SKM-1 treated with dmso at 0.1 percent for 144 hours (cell line): Measurements from ENCODE around the gene QSOX2.

Experiments
- DNase-seq: peaks from one replicate; lab custom pipeline; 2025; ENCODE audit not compliant: unreplicated experiment; lab: John Stamatoyannopoulos, UW

Gene QSOX2

DNA sequence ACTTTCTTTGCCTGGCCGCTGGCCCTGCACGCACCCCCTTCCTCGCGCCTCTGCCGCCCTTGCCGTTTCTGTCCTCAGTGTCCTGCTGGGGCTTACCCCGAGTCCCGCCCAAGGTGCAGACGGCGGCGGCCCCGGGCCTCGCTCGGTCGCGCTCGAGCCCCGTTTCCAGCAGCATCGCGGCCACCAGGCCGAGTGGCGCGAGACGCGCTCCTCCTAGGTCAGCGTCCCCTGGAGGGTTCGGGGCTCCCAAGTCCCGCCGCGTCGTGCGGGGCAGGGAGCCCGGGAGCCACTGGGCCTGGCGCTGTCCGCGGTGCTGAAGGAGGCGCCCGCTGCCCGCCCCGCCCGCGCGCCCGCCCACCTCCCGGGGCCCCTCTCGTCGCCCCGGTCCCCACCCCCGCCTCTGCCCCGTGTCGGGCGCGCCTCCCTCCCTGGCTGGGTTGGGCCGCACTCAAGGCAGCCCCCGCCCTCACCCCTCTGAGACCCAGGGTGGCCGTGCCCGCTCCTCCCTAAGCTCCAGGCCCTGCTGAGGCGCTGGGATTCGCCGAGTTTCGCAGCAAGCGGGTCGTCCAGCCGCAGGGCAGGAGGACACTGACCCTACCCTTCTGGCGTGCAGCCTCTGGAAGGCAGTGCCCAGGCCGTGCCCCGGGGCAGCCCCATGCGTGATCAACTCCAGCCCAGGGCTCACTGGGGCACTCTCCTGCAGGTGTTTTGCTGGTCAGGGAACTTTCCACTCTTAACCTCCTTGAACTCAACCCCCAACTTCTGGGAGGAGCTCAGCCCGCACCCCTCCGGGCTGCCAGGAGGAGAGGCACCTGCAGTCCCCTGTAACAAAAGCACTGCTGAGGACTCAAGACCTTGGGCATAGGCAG is 40.5 kb downstream of the QSOX2 start, which contains the start of gene LHX3:
Gene LHX3 (minus strand): TSS at position 291 of the 869 bp plus-strand sequence. CDS start 116 bp downstream, at position 175.
- no peak for DNase-seq

DNA sequence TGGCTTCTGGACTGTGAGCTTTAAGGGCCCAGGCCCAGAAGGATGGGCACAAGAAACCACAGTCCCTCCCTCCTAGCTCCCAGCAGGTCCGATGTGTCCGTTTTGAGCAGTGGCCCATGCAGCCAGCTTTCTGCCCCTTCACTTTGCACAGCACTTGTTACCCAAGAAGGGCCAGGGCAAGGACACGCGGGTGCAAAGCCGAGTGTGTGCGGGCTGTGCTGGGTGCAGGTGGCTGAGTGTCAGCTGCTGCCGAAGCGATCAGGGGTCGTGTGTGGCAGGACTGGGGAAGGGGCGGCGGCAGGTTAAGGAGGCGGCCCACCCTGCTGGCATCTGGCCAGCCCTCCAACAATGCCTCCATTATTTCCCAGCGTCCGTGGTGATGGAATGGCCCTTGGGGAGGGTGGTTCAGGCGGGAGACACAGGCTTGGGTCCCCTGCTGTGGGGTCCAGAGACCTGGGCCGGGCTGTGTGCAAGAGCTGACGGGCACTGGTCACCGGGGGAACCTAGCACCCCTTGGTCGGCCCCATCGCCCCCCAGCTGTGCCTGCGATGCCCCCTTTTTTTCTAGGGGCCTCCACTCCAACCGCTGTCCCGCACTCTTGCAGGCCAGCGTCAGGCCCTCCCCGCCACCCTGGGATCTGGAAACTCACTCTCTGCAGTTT is 41.3 kb downstream of the QSOX2 start:
- DNase-seq, result no peak

DNA sequence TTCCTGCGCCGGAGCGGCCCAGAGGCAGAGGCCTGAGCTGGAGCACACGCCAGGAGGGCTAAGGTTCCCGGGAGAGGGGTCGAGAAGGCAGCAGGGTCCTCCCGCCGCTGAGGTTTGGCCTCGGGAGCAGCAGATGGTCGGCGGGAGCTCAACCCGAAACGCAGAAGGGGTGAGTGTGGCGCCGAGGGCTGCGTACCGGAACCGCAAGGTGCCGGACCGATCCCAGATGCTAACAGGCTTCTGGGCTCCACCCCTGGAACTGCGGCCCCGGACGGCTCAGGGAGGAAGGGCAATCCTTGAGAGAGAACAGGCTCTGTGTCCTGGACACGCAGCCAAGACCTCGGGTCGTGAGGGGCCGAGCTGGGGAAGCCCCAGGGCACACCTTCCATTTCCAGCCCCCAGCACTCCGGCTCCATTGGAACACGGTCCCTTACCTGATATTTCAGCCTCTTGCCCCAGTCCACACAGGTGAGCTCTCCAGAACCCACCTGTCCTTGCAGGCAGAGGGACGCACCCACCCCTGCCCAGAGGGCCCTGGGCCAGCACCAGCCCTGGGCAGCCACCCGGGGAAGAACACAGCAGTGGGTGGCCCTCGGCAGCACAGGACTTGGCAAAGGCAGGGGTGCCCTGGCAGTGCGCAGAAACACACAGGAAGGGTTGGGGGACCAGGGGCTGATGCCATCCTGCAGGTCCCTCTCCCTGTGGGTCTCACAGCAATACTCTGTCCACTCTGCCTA is 42.0 kb downstream of the QSOX2 start:
- no peak for DNase-seq

DNA sequence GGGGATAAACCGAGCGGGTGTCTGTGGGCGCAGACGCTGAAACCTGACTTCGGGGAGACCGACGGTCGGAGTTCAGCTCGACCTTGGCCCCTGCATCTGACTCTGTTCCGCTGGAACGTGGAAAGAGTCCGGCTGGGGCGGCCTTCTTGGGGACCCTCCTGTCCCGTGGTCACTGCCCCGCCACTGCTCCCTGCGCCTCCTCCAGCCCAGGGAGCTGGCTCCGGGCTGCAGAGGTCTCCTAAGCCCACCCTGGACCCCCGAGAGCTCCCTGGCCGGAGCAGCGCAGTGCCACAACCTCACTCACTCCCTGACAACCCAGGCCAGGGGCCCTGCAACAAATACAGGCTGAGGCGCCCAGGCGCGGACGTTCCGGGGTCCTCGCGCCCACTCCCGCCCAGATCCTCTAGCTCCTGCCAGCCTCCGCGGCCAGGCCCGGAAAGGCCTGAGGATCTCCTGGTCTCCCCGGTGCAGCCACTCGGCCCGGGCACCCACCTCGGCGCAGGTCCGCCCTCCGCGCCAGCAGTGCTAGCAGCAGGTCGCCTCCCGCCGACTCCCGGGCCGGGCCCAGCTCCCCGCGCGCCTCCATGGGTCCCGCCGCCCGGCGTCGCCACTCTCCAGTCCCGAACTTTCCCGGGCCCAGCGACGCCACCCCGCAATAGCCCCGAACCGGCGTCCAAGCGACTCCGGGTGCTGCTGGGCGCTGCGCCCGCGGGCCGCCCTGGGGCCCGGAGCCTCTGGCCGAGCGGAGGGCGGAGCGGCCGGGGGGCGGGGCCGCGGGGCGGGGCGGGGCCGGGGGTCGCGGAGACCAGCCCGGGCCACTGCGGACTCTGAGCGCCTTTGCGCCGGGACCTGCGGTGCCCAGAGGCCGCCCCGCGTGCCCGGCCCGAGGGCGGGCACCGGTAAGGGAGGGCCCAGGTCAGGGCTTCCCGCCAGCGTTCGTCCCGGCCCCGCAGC is 42.9 kb downstream of the QSOX2 start:
- DNase-seq, result no peak

DNA sequence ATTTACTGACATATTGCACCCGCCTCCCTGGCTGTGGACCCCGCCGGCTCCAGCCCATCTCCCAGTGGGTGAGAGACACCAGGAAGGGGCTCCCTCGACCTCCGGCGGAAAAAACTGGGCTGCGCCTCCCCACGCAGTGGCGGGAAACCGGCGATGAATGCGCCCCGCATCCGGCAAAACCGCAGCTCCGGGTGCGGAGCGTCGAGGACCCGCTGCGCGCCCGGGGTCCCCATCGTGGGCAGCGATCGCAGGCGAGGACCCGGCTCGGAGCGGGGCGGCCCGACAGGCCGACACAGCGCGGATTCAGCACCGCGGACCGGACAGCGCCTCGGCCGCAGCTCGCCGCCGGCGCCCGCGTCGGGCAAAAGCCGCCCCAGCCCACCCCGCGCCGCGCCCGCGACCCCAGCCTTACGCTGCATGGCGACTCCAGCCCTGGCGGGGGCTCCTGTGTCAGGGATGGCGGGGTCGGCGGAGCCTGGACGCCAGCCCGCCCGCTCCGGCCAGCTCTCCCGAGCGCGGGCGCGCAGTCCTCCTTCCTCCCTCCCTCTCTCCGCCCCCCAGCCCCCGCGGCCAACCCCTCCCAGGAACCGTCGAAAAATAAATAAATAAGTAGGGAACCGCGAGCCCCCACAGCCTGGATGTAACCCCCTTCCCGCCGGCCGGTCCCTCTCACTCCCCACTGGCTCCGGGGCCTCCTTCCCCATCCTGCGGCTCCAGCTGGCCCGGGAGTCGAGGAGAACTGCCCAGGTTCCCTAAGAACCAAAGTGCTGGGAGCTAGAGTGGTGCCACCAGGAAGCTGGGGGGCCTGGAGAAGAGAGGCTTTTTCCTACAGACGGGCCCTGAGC is 43.8 kb downstream of the QSOX2 start:
- no peak for DNase-seq

DNA sequence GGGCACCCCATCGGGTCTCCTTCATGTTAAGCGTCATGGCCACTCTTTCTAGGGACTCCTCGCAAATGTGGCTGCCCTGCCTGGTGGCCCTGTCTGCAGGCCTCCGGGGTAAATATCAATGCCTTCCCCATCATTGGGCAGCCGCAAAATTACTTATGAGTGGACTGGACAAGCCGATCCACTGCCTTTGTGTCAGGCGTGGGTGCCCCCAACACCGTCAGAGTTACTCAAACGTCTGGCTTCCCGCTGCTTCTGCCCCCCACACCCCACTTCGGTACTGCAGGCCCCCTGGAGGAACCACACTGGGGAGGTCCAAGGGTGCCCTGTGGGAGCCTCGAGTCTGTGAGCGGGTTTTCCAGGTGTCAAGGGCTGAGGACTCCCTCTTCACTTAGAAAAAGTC is 44.4 kb downstream of the QSOX2 start:
- DNase-seq, result no peak

DNA sequence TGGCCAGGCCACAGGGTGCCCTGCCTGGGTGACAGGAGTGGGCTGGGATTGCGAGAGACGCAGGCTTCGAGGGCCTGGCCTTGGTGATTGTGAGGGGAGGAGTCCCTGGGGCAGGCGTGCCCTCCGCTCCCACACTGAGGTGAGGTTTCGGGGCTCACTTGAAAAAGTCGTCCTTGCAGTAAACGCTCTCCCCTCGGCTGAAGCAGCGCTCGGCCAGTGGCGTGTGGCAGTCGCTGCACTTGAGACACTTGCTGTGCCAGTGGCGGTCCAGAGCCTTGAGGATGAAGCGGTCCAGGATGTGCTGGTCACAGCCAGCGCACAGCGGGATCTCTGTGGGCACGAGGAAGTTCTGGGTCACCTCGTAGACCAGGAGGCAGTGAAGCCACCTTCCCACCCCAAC is 45.2 kb downstream of the QSOX2 start:
- DNase-seq, result no peak

DNA sequence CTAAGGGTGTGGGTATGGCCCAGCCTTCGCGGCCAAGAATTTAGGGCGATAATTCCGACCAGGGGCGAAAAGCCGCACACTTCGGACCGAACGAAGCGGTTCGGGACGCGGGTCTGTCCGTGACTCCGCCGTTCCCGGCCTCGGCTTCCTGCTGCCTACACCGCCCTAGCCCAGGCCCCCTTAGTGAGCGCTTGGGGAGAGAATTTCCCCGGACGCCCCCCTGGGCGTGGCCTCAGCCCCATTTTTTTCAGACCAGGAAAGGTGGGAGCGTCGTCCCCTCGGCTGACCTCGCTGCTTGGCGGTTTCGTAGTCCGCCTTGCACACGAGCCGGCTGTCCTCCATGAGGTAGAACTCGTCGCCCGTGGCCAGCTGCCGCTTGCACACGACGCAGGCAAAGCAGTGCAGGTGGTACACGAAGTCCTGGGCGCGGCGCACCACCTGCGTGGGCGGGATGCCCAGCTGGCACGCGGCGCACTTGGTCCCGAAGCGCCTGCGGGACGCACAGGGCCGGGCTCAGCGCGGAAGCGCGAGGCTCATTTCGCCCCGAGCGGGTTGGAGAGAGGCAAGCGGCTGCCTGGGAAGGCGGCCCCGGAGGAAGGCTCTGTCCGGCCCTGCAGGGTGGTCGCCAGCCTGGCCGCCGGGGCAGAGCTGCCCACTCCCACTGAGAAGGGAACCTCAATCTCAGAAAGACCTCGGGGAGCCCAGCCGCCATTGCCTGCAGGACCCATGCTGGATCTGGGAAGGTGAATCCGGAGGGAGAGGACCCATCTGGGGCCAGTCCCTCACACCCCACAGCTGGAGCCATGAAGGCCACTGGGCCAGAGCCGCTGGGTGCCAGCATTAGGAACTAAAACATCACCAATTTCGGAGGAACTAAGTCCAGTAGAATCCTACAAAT is 46.0 kb downstream of the QSOX2 start:
- no peak for DNase-seq

DNA sequence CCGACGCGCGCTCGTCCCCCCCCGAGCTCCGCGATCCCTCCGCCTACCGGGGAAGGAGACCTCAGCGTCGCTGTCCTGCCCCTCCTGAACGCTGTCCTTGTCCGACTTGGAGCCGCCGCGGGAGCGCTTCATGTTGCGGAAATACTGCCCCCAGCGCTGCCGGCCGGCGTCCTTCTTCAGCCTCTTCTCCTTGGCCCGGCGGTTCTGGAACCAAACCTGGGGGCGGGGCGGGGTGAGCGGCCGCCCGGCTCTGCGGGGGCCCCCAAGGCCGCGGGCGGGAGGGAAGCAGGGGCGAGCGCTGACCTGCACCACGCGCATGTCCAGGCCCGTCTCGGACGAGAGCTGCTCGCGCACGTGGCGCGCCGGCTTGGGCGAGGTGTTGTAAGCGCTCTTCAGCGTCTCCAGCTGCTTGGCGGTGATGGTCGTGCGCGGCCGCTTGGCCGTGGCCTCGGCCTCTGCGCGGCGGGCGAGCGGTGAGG is 47.0 kb downstream of the QSOX2 start:
- no peak for DNase-seq

DNA sequence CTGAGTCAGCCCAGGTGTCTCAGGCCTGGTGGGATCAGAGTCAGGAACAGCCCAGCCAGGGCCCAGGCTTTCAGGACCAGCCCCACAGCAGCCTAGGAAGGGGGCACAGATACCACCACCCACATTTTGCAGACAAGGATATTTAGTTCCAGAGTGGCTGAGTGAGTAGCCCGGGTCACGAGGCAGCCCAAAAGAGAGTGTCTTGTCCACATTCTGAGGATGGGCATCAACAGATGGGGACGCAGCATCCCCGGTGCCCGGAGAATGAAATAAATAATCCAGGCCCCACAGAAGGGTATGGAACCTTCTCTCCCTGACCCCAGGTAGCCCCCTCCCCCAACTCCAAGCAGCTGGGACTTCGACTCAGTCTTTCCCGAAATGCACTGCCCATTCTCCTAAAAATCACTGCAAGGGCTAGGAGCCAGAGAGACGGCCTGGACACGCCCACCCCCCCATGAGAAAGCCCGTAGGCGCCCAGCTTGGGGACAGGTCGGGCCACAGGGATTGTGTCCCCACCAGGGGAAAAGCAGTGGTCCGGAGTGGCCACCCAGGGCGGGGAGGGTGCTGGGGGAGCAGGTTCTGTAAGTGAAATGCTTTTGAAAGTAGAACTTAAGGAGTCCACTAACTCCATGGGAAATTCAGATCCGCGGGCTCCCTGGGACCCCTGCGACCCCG is 47.5 kb downstream of the QSOX2 start:
- DNase-seq, result no peak

DNA sequence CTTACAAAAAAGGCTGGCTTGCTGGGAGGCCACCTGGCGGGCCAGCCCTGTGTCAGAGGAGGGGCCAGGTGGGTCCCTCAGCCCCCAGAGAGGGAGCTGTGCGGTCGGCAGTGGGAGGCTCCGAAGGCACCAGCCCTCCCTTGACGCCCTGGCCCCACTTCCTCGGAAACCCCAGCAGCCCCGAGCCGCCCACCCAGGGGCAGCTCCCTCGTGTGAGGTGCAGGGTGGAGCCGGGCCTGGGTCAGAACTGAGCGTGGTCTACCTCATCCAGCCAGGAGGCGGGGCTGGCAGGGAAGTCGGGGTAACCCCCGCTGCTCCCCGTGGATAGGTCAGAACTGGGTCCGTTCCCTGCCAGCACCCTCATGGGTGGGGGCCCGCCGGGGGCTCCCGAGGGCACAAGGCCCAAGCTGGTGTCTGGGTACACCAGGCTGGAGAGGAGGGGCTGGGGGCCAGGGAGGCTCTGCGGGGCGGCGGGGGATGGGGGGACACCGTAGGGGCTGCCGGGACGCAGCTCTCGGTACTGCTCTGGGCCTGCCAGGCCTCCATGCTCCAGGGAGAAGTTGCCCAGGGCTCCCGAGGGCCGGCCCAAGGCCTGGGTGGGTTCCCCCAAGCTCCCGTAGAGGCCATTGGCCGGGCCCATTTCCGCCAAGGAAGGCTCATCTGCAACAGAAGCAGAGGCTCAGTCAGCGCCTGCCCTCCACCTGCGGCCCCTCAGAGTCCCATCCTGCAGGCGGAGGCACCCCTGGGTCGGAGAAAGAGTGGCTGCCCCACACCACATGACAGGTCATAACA is 48.3 kb downstream of the QSOX2 start:
- DNase-seq, result no peak

DNA sequence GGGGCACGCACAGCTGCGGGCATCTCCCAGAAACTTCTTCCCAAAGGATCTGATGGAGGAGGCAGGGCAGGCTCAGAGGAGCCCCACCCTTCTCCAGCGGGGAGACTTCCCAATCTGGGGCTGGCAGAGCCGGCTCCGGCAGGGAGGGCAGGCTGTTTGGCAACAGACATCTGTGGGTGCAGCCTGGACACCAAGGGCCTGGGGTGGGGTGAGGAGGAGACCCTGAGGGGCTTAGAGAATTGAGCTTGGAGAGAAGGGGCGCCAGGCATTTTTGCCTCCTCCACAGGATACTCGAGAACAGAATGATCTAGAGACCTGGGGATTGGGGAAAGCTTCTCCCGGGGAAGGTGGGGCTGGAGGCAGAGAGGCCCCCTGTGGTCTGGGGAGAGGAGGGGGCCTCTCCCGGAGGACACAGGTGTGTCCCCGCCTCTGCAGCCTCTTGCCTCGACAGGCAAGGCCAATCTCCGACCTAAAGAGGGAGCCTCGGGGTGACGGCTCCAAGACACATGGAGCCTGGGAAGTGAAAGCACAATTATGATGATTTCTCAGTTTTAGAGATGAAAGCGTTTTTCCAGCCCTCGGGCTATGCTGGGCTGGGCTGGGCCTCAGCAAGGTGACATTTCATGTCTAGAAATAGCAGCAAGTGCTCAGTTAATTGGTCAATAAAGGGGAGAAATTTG is 49.1 kb downstream of the QSOX2 start:
- DNase-seq, result no peak

DNA sequence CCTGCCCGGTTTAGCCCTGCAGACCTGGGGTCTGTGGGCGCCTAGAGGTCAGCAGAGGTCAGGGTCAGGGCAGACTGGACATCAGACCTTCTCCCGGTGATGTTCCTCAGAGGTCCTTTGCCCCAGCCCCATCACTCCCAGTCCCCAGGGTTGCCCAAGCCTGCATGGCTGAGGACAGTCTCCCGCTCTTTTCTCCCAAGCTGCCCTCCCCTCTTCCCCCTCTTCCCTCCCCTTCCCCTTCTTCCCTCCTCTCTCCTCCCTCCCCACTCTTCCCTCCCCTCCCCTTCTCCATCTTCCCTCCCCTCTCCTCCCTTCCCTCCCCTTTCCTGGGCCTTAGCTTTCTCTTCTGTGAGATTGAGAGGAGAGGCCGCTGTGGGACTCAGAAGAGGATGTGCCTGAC is 51.1 kb downstream of the QSOX2 start:
- DNase-seq, result no peak

DNA sequence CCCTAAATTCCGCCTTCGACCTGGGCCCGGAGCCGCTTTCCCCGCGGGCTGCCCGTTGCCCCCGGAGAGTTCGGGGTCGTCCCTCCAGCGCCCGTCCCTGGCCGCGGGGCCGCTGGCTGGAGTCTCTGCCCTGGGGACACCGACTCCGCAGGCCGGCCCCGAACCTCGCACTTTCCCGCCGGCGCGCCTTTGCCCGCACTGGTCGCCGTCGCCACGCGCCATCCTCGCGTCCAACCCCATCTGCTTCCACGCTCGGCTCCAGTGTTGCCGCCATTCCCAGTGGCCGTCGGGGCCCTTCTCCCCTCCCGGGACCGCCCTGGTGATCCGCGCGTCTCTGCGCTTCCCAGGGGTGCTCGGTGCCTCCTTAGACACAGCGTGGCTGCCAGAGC is 51.7 kb downstream of the QSOX2 start:
- DNase-seq, result no peak

DNA sequence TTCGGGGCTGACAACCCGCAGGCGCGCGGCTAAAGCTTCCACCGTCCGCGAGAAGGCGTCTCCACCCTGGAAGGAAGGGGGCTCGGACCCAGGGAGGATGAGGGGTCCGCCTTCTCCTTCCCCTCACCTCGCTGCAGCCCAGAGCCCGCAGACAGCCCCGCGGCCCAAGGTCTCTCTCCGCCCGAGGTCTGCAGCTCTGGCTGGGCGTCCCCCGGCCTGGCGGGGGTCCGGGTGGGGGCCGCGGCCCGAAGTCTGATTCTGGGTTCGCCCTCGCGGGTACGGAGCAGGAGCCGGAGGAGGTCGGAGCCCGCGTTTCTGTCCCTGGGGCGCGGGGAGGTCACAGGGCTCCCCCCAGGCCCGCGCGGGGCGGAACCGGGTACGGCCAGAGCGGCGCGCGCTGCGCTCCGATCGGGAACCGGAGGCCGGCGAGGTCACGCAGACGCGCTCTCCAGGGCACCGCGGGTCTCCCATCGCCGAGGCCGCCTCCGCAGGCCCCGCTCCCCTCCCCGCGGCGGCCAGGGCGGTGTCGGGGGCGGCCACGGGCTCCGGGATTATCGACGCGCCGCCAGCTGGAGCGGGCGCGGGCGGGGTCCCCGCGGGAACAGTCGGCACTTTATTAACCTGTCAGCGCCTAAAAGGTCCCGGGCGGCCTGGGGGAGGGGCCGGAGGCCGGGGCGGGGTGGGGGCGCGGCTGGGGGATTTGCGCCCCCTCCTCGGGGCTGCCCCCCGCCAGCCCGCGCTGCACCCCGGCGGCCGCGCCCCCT is 52.3 kb downstream of the QSOX2 start:
- no peak for DNase-seq
